ENCODE data around the gene TRAPPC12. TPM values are rescaled to one million over a fixed set of nuclear protein-coding genes. Genes with fewer than 3 reads are reported as not detected.

TRAPPC12 gene
- 30.4 and 54.6 TPM in 2 replicates for total RNA-seq

DNA sequence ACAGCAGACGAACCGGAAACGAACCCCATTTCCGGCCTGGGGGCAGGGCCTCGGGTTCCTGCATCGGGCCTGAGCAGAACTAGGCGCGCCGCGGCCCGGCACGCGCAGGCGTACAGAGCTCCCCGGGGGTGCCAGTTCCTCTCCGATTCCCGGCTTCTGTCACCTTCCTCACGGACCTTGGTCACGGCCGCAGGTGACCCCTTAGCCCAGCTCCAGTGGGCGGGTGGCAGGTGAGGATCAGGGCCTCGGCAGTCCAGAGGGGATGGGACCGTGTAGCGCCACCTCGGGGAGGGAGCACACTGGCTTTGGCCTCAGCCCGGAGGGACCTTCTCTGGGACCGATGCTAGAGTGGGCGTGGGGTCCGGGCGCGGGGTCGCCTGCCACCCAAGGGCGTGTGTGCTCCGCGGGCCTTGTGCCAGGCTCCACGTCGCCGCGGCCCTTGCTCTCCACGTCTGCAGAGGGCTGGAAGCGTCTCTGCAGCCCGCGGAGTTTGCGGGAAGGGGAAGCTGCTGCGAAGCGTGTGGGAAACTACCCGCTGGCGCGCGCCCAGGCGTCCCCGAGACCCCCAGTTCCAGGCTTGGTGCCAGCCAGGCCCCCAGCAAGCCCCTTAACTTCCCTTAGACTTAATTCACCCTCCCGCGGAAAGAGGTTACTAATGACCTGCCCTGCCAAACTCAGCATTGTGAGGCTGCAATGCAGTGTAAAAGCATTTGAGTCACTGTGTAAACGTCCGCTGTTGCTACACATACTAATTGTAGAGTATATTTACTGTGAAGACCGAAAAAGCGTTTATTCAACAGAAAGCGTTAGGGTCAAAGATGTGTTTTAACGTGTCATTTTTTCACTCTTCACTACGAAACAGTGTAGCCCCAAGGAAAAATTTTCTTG is at the start of gene TRAPPC12:
Gene TRAPPC12, plus strand, starts transcription at position 48 of the 888 bp plus-strand sequence. CDS start 7,930 bp downstream, outside the sequence.

DNA sequence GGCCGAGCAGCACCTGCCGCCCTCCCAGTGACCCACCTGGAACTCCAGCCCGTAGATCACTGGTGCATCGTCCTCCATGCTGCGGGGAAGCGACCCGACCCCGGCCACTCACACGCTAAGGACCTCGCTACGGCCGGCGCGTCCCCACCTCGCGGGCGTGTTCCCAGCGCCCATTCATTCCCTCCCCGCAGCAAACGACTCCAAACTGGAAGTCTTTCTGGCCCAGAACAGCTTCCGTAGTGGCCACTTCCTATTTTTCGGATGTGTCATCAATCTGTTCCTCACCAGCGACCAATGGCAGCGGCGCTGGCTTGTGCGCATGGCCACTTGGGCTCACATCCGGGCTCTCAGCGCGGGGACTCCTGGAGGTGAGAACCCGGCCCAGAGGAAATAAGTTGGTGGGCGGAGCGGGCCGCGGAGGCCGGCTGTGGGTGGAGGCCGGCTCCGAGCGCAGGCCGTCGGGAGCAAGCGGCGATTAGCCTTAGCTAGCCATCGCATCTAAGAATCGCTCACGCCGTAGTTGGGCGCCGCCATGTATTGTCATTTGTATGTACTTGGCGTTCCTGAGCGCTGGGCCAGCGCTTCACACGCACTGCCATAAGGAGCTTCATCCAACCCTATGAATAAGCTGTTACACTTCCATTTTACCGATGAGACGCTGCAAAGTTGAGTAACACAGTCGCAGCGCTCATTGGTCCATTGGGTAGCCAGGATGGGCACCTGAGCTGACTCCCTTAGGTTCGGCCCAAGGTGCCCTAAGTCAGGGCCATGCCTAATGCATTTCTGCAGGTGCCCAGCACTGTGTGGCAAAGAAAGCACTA is 1.7 kb upstream of the TRAPPC12 start, which contains the start of gene EIPR1:
Gene EIPR1, minus strand, starts transcription at position 207 of the 821 bp plus-strand sequence. Its CDS starts 129 bp downstream, at position 78.

DNA sequence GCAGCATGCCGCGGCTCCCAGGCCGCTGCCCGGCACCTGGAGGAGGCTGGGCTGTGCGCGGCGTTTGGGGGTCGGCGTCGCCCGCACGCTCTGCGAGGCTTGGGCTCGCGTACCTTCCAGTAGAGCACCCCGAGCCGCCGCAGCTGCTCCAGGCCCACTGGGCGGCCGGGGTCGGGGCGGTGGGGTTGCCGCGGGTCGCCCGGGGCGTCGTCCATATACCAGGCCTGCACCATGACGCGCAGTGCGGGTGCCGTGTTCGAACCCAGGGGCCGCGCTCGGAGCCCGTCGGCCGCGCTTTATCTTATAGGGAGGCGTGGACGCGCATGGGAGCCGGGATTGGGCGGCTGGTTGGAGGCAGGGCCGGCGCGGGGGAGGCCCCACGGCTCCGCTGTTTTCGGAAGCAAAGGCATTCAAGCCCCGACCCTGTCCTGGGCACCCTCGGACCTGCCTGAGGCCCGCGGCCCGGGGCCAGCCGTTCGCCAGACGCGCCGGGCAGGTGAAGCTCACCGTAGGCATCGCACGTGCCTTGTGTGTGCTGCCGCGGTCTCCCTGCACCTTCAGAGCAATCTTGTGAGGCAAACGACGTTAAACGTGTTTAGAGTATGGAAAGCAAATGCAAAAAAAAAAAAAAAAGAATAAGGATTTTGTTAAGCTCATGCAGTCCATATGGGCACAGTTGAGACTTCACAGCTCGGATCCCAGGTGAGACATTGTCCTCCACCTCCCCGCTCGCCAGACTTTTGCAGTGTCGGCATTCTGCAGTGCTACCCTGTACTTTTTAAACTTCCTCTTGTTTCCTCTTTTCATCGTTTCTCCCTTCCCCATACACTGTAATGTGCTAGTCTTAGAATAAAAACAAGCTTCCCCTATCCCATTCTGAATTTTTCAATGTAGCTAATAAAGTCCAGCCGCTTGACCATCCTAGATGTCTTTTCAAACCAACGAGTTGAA is 140.0 kb downstream of the TRAPPC12 start, which contains the start of gene ADI1:
Gene ADI1, minus strand, starts transcription at position 277 of the 951 bp plus-strand sequence. Its CDS starts 44 bp downstream, at position 233.

Other genes starting within 250 kb of the TRAPPC12 start
- gene EIPR1, start 1.9 kb upstream of the TRAPPC12 start, total RNA-seq, result 30.6 and 44.7 TPM in 2 replicates
- gene ADI1, start 139.8 kb downstream of the TRAPPC12 start, total RNA-seq, result 34.2 and 50.2 TPM in 2 replicates
- 25.3 and 28.0 TPM in 2 replicates for gene RNASEH1, start 178.6 kb downstream of the TRAPPC12 start, total RNA-seq
- gene RPS7, start 195.6 kb downstream of the TRAPPC12 start, total RNA-seq, result 693 and 1,102 TPM in 2 replicates
- gene COLEC11, start 215.4 kb downstream of the TRAPPC12 start, total RNA-seq, result 0.16 and 0.57 TPM in 2 replicates